Endothelial cell of umbilical vein (primary cell): Measurements from ENCODE around the gene PM20D2. TPM values are rescaled to one million over a fixed set of nuclear protein-coding genes. Genes with fewer than 3 reads are reported as not detected.

Experiments
- BruUV-seq: library from RNA; stranded (reverse); fragments of 400-500 nt; replicated peaks from 2 replicates; lab custom pipeline; 2021; lab: Mats Ljungman, UMichigan
- CTCF ChIA-PET: fragments of 300-600, 350-600 bp; sonication (Branson Sonifier 250); formaldehyde crosslinking; loops from one replicate; lab custom pipeline; 2021; ENCODE audit warnings: antibody characterized with exemption, inconsistent platforms; lab: Charles Lee
- POLR2A ChIA-PET: fragments of 300-600, 350-600 bp; sonication (Branson Sonifier 250); formaldehyde crosslinking; loops from one replicate; lab custom pipeline; 2021; ENCODE audit warnings: antibody characterized with exemption, inconsistent platforms; lab: Charles Lee
- DNase-seq: peaks from one replicate; pipeline ENCODE4 v3.0.0-alpha.2; 2011; ENCODE audit warnings: low read depth, low spot score
- FAIRE-seq: peaks from 2 replicates; lab custom pipeline; 2011; peaks lifted over from hg19 to GRCh38; lab: Jason Lieb, UNC
- H2AFZ ChIP-seq: 2 replicates; pipeline ENCODE4 v1.6.0; 2012; ENCODE audit warnings: low read depth, low read length, control low read depth, inconsistent platforms
- H3K27ac ChIP-seq: 2 replicates; pipeline ENCODE4 v1.5.1; 2011; ENCODE audit warnings: low read depth, mild to moderate bottlenecking, control low read depth, low read length, moderate library complexity; ENCODE audit not compliant: insufficient read depth
- H3K27me3 ChIP-seq, 2 experiments: 2 replicates each; pipeline versions ENCODE4 v1.6.0 to v1.6.1; 2011; ENCODE audit warnings: low read length in 2 of 2, mixed read lengths in 1 of 2; ENCODE audit not compliant: control insufficient read depth in 2 of 2, insufficient read depth in 2 of 2
- H3K36me3 ChIP-seq, 2 experiments: 2 replicates in 1 of 2; 3 replicates in 1 of 2; pipeline ENCODE4 v1.5.1; 2011; ENCODE audit warnings: low read length in 2 of 2, mild to moderate bottlenecking in 1 of 2, moderate library complexity in 1 of 2; ENCODE audit not compliant: control insufficient read depth in 2 of 2, insufficient read depth in 2 of 2; ENCODE audit errors: extremely low read depth in 1 of 2
- H3K4me1 ChIP-seq: 3 replicates; pipeline ENCODE4 v1.5.1; 2011; ENCODE audit warnings: mild to moderate bottlenecking, low read length; ENCODE audit not compliant: control insufficient read depth, insufficient read depth; ENCODE audit errors: extremely low read depth
- H3K4me2 ChIP-seq: 2 replicates; pipeline ENCODE4 v1.6.1; 2011; ENCODE audit warnings: low read length, control low read depth, mixed read lengths; ENCODE audit not compliant: insufficient read depth
- H3K4me3 ChIP-seq, 3 experiments: fragments of 200-600 bp in 1 of 3; sonication (generic), shearing (Covaris generic) in 1 of 3; replicated peaks in 1 of 3; 2 replicates each; pipeline ENCODE4 v1.5.1; 2011 to 2016; ENCODE audit warnings: control low read depth in 3 of 3, low read length in 3 of 3, mild to moderate bottlenecking in 2 of 3, inconsistent platforms in 1 of 3, low read depth in 1 of 3, moderate library complexity in 1 of 3; ENCODE audit not compliant: insufficient read depth in 1 of 3
- H3K79me2 ChIP-seq: 2 replicates; pipeline ENCODE4 v1.6.0; 2012; ENCODE audit warnings: low read length, inconsistent platforms; ENCODE audit not compliant: control insufficient read depth, insufficient read depth
- H3K9ac ChIP-seq: replicated peaks from 2 replicates; pipeline ENCODE3; 2011; ENCODE audit warnings: low read length, control low read depth; ENCODE audit not compliant: insufficient read depth; ENCODE audit errors: extremely low read depth
- H3K9me1 ChIP-seq: replicated peaks from 3 replicates; pipeline ENCODE4 v1.6.0; 2011; ENCODE audit warnings: mild to moderate bottlenecking, low read length; ENCODE audit not compliant: control insufficient read depth, insufficient read depth; ENCODE audit errors: extremely low read depth
- H3K9me3 ChIP-seq: replicated peaks from 2 replicates; pipeline ENCODE4 v1.5.1; 2012; ENCODE audit warnings: low read length, inconsistent platforms; ENCODE audit not compliant: control insufficient read depth, insufficient read depth
- H4K20me1 ChIP-seq: replicated peaks from 2 replicates; pipeline ENCODE3; 2011; ENCODE audit warnings: mild to moderate bottlenecking, low read length; ENCODE audit not compliant: control insufficient read depth, insufficient read depth; ENCODE audit errors: extremely low read depth
- CTCF ChIP-seq, 2 donors: IDR thresholded peaks; 1 replicate in 1 of 2; 2 replicates in 1 of 2; pipeline ENCODE4 v1.5.1; 2011; ENCODE audit warnings: low read length in 2 of 2, mild to moderate bottlenecking in 2 of 2, moderate library complexity in 2 of 2, control low read depth in 1 of 2, inconsistent platforms in 1 of 2, low read depth in 1 of 2; ENCODE audit not compliant: insufficient read depth in 1 of 2; ENCODE audit errors: extremely low read depth in 1 of 2
- EZH2 ChIP-seq: IDR thresholded peaks from 2 replicates; pipeline ENCODE4 v1.6.1; 2012; ENCODE audit warnings: borderline replicate concordance, low read depth, mild to moderate bottlenecking, moderate library complexity, low read length, inconsistent platforms; ENCODE audit not compliant: severe bottlenecking
- FOS ChIP-seq: IDR thresholded peaks from 2 replicates; pipeline ENCODE4 v1.6.1; 2011; ENCODE audit warnings: mild to moderate bottlenecking, low read length, moderate library complexity, borderline replicate concordance; ENCODE audit not compliant: insufficient read depth
- GATA2 ChIP-seq: IDR thresholded peaks from 2 replicates; pipeline ENCODE4 v1.7.0; 2011; ENCODE audit warnings: low read depth, mild to moderate bottlenecking, moderate library complexity, mixed read lengths, low read length; ENCODE audit not compliant: insufficient read length, insufficient read depth
- JUN ChIP-seq: IDR thresholded peaks from 2 replicates; pipeline ENCODE4 v1.6.1; 2011; ENCODE audit warnings: borderline replicate concordance, low read depth; ENCODE audit not compliant: insufficient read length, insufficient read depth
- MAX ChIP-seq: IDR thresholded peaks from 2 replicates; pipeline ENCODE4 v1.6.1; 2011; ENCODE audit not compliant: insufficient read depth, insufficient read length
- MYC ChIP-seq: IDR thresholded peaks from one replicate; pipeline ENCODE4 v1.6.1; 2011; ENCODE audit warnings: mild to moderate bottlenecking, low read depth, low read length
- POLR2A ChIP-seq: IDR thresholded peaks from 2 replicates; pipeline ENCODE4 v1.6.1; 2012; ENCODE audit warnings: low read depth, mild to moderate bottlenecking, control low read depth, low read length
- POLR2AphosphoS5 ChIP-seq: IDR thresholded peaks from 2 replicates; pipeline ENCODE4 v1.6.1; 2012; ENCODE audit warnings: low read depth, mild to moderate bottlenecking, control low read depth, low read length, moderate library complexity; ENCODE audit not compliant: insufficient read depth
- dilution Hi-C: fragments of 300-500 bp; cut with MboI; formaldehyde crosslinking; loops from one replicate; pipeline ENCODE4 v1.15.0; 2019; ENCODE audit warnings: low sequenced_read_pairs; ENCODE audit not compliant: extremely low pct_ligation_motif_present
- intact Hi-C: fragments of 100-400 bp; cut with micrococcal nuclease; formaldehyde crosslinking; loops from one replicate; pipeline ENCODE4 v1.10.0; 2022
- polyA plus RNA-seq, 4 experiments: library from polyadenylated mRNA; depleted of rRNA in 3 of 4; stranded (reverse) in 3 of 4; unstranded in 1 of 4; fragments of >200 nt; gene quantifications; 2 replicates each; pipeline versions ENCODE4 v1.2.1 to v1.2.3, GENCODE V29; 2011 to 2012; ENCODE audit warnings: missing spikeins in 1 of 4
- total RNA-seq: library from RNA; stranded (reverse); gene quantifications from 2 replicates; pipeline ENCODE4 v1.2.3, GENCODE V29; 2021

PM20D2 gene
- total and polyA plus RNA-seq, 2 donors (not counting 3 experiments of a cell fraction or from before 2014, with no cell fraction given), result 3.0 to 10.9 TPM

GRCh38 chr6:89209457-89209856 is 63.6 kb downstream of the PM20D2 start:
- CTCF ChIA-PET, result interaction anchor here (1.0 kb wide), 1 partner anchor 10 kb away, joined by 3 read pairs; no protein-coding TSS in a partner anchor
- intact Hi-C loops, result no loop called here
- BruUV-seq, result no TSS peak

GRCh38 chr6:89212472-89212871 is 66.6 kb downstream of the PM20D2 start:
- no peaks in the 10 kb centered on the region for H3K9me1 ChIP-seq
- no peak overlapping the region for H2AFZ ChIP-seq
- POLR2A ChIA-PET, result no interaction called here
- no peaks in the 10 kb centered on the region for H3K4me1 ChIP-seq
- no peak overlapping the region for H3K9ac ChIP-seq
- TF ChIP-seq GATA2 (no peak), CTCF (IDR thresholded peaks at IDR 0.05; ENCODE audit: extremely low read depth in 1 of 2, insufficient read depth in 1 of 2, low read depth in 1 of 2, low read length in 2 of 2) (no peak), MYC (no peak), EZH2 (no peak), FOS (no peak), POLR2A (no peak), POLR2AphosphoS5 (no peak), MAX (no peak), JUN (no peak)
- H3K79me2 ChIP-seq, result no peaks in the 10 kb centered on the region
- no TSS peak for BruUV-seq
- no peak overlapping the region for H3K27ac ChIP-seq
- peaks cover 10 to 20% of the 10 kb centered on the region in 2 experiments for H3K27me3 ChIP-seq
- no peaks in the 10 kb centered on the region for H3K9me3 ChIP-seq
- CTCF ChIA-PET, result no interaction called here
- H3K4me2 ChIP-seq, result no peak overlapping the region
- FAIRE-seq, result no peak
- dilution Hi-C loops, result no loop called here
- no peak overlapping the region for H3K4me3 ChIP-seq
- no peaks in the 10 kb centered on the region for H4K20me1 ChIP-seq
- no peak for DNase-seq
- H3K36me3 ChIP-seq, result no peaks in the 10 kb centered on the region
- intact Hi-C loops, result no loop called here

More at GRCh38 chr6:89209457-89209856, 63.6 kb downstream of the PM20D2 start:
- H3K27ac ChIP-seq, result no peak overlapping the region
- no peak overlapping the region for H3K4me3 ChIP-seq
- H3K79me2 ChIP-seq, result no peaks in the 10 kb centered on the region
- no peaks in the 10 kb centered on the region for H3K4me1 ChIP-seq
- H2AFZ ChIP-seq, result no peak overlapping the region
- no peaks in the 10 kb centered on the region for H3K9me3 ChIP-seq
- POLR2A ChIA-PET, result no interaction called here
- H3K36me3 ChIP-seq, result no peaks in the 10 kb centered on the region
- no peaks in the 10 kb centered on the region for H4K20me1 ChIP-seq
- TF ChIP-seq POLR2A, result no peak
- H3K9me1 ChIP-seq, result no peaks in the 10 kb centered on the region
- dilution Hi-C loops, result no loop called here
- peaks cover under 1 to 2% of the 10 kb centered on the region in 2 experiments for H3K27me3 ChIP-seq
- DNase-seq (no peak), FAIRE-seq (no peak)
- H3K9ac ChIP-seq, result no peak overlapping the region
- no peak overlapping the region for H3K4me2 ChIP-seq
